Karpas-422 (cell line): ENCODE results near the gene TAF6L. TPM values are rescaled to one million over a fixed set of nuclear protein-coding genes. Genes with fewer than 3 reads are reported as not detected.

Experiments
- DNase-seq: peaks from one replicate; pipeline ENCODE4 v3.0.0-alpha.2; 2015
- H2AFZ ChIP-seq: fragments of 200-600 bp; sonication (generic); 2 replicates; pipeline ENCODE4 v1.6.1; 2014; ENCODE audit warnings: antibody characterized with exemption, low read length, mixed read lengths
- H3K27ac ChIP-seq: fragments of 200-600 bp; sonication (generic); 2 replicates; pipeline ENCODE4 v1.5.1; 2014; ENCODE audit warnings: mild to moderate bottlenecking, low read length, moderate library complexity
- H3K27me3 ChIP-seq: fragments of 200-600 bp; sonication (generic); 2 replicates; pipeline ENCODE4 v1.6.1; 2014; ENCODE audit warnings: low read length, mixed read lengths
- H3K36me3 ChIP-seq: fragments of 200-600 bp; sonication (generic); 2 replicates; pipeline ENCODE4 v1.6.1; 2014; ENCODE audit warnings: low read length, mixed read lengths; ENCODE audit not compliant: insufficient read depth
- H3K4me1 ChIP-seq: fragments of 200-600 bp; sonication (generic); 2 replicates; pipeline ENCODE4 v1.6.1; 2014; ENCODE audit warnings: mild to moderate bottlenecking, low read length, mixed read lengths
- H3K4me2 ChIP-seq: fragments of 200-600 bp; sonication (generic); 2 replicates; pipeline ENCODE4 v1.6.1; 2014; ENCODE audit warnings: low read length, low read depth, mild to moderate bottlenecking; ENCODE audit not compliant: poor library complexity, severe bottlenecking
- H3K4me3 ChIP-seq: fragments of 200-600 bp; sonication (generic); 2 replicates; pipeline ENCODE4 v1.5.1; 2014; ENCODE audit warnings: mild to moderate bottlenecking, antibody characterized with exemption, low read length, mixed read lengths
- H3K79me2 ChIP-seq: fragments of 200-600 bp; sonication (generic); 2 replicates; pipeline ENCODE4 v1.6.1; 2014; ENCODE audit warnings: mild to moderate bottlenecking, low read length, mixed read lengths
- H3K9ac ChIP-seq: fragments of 200-600 bp; sonication (generic); 2 replicates; pipeline ENCODE4 v1.6.0; 2014; ENCODE audit warnings: low read length
- H3K9me2 ChIP-seq: fragments of 200-600 bp; sonication (generic), shearing (Covaris generic); replicated peaks from 2 replicates; pipeline ENCODE4 v1.6.0; 2014; ENCODE audit warnings: mild to moderate bottlenecking, low read length, moderate library complexity; ENCODE audit not compliant: insufficient read depth
- H3K9me3 ChIP-seq: fragments of 300-700, 200-600 bp; sonication (generic); 2 replicates; pipeline ENCODE4 v1.6.1; 2014; ENCODE audit warnings: low read length, mixed read lengths
- H4K20me1 ChIP-seq: fragments of 200-600 bp; sonication (generic); 2 replicates; pipeline ENCODE4 v1.6.1; 2014; ENCODE audit warnings: mild to moderate bottlenecking, antibody characterized with exemption, low read length, low read depth; ENCODE audit not compliant: insufficient read depth
- total RNA-seq: library from RNA; depleted of rRNA; stranded (reverse); fragments of >200 nt; shearing (Covaris generic); gene quantifications from 2 replicates; pipeline ENCODE4 v1.2.3, GENCODE V29; 2014; ENCODE audit warnings: low replicate concordance

The TAF6L gene
- total RNA-seq, 1 experiment from 2014 or later: 10.4 TPM

DNA sequence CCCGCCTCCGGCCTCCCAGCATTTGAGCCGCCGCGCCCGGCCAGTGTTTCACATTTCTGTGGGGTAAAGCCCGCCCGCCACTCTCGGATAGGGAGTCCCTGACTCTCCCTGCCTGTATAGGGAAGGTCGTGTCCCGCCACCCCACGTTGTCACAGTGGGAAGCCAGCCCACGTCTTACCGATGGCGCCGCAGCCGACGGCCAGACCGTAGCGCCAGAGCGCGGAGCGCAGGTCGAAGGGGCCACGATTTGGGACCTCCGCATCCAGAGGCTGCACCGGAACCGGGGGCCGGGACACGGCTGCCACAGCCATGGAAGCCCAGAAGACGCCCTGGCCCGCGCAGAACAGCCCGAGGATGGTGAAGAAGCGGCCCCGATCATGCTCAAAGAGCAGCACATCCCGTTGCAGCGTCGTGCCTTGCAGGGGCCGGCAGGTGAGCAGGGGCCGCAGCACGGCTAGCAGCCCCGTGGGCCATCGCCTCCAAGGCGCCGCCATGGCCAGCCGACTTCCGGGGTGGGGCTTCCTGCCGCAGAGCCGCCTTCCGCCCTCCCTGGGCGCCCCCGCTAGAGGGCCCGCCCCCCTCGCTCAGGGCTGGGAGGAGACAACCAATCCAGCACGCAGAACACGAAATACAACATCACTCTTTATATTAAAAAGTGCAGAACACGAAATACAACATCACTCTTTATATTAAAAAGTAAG is 20.5 kb downstream of the TAF6L start, which contains the start of gene TMEM223:
TMEM223 (minus strand) TSS at position 506 of the 701 bp plus-strand sequence; CDS start at position 494, 12 bp downstream.
- DNase-seq: peak; percentile 95
- Histone ChIP-seq H3K27ac (peak within 1 kb of the TSS; percentile 61), H3K9me3 (no peaks in the 10 kb centered on the region), H3K36me3 (peaks cover 29% of the 10 kb centered on the region; the same call in 1 of the 2 replicates), H3K4me3 (peak within 1 kb of the TSS; percentile 99), H3K9me2 (no peaks in the 10 kb centered on the region), H3K27me3 (no peaks in the 10 kb centered on the region), H4K20me1 (no peaks in the 10 kb centered on the region; the same call in 1 of the 2 replicates), H3K4me2 (peak within 1 kb of the TSS; percentile 78), H3K9ac (peak within 1 kb of the TSS; percentile 96), H2AFZ (no peak within 1 kb of the TSS), H3K4me1 (peaks cover 35% of the 10 kb centered on the region), H3K79me2 (peaks cover 44% of the 10 kb centered on the region)

DNA sequence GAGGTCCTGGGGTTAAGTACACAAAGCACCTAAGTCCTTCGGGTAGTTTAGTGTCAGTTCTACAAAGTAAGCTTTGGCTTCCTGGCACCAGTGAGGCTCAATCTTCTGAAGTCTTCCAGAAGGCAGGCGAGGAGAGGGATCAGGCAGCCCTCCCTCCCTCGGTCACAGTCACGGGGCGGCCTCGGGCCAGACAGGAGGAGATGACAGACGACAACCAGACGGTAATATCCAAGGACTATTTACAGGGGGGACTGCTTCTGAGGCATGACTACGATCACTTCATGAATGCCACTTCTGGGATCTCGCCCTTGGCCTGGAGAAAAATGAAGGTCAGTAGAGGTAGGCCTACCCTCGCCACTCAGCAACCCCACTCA is 21.0 kb downstream of the TAF6L start:
- no peaks in the 10 kb centered on the region for H3K27me3 ChIP-seq
- H4K20me1 ChIP-seq: no peaks in the 10 kb centered on the region; the same call in 1 of the 2 replicates
- no peak overlapping the region for H2AFZ ChIP-seq
- H3K4me2 ChIP-seq: peak overlapping the region; percentile 78
- peaks cover 32% of the 10 kb centered on the region; the same call in 1 of the 2 replicates for H3K36me3 ChIP-seq
- no peak for DNase-seq
- no peaks in the 10 kb centered on the region for H3K9me3 ChIP-seq
- peak overlapping the region; percentile 96 for H3K9ac ChIP-seq
- peaks cover 44% of the 10 kb centered on the region for H3K79me2 ChIP-seq
- H3K4me1 ChIP-seq: peaks cover 35% of the 10 kb centered on the region
- H3K27ac ChIP-seq: peak overlapping the region; percentile 61
- no peaks in the 10 kb centered on the region for H3K9me2 ChIP-seq
- H3K4me3 ChIP-seq: peak overlapping the region; percentile 99

DNA sequence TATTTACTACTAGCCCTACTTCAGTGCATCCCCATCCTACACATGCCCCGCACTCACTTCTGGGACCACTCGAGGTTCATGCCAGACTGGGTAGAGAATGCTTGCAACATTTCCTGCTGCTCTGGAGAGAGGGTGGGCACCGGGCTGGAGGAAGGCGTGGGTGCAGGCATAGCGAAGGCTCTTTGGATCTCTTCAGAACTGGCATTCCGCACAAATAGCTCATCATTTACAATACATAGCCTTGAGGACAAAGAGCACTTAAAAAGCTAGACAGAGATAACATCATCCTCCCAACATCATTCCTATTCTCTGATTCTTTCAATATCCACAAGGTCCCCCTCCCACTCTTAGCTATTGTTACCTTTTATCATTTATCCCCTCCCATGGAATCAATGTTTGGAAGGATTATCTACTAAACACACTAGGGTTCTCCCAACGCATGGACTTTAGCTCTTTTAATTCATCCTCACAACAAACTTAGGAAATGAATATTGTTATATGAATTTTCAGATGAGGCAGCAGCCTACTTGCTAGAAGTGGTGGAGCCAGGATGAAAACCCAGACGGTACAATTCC is 23.1 kb downstream of the TAF6L start:
- Histone ChIP-seq H3K4me1 (peaks cover 25% of the 10 kb centered on the region), H3K9me3 (no peaks in the 10 kb centered on the region), H3K27me3 (no peaks in the 10 kb centered on the region), H3K36me3 (peaks cover 37% of the 10 kb centered on the region; the same call in 1 of the 2 replicates), H4K20me1 (no peaks in the 10 kb centered on the region; the same call in 1 of the 2 replicates), H3K4me2 (no peak overlapping the region), H3K4me3 (no peak overlapping the region), H3K27ac (no peak overlapping the region), H2AFZ (no peak overlapping the region), H3K9me2 (no peaks in the 10 kb centered on the region), H3K79me2 (peaks cover 24% of the 10 kb centered on the region), H3K9ac (no peak overlapping the region)
- no peak for DNase-seq

DNA sequence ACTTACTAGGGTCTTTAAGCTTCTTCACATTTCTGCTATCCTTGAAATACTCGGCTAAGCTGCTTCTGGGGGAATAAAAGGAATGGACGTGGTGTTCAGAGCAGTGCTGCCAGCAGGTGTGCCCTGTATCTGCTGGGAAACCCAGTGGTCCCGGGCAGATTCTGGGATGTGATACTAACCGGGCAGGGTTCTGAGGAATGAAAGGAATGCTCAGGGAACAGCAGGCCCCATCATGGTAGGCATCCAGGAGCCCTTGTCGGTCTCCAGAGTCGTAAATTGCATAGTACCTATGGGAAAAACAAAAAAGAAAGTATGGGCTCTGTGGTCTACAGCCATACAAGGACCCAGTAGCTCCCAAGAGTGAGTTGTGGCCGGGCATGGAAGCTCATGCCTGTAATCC is 25.1 kb downstream of the TAF6L start:
- no peak overlapping the region for H3K4me2 ChIP-seq
- peaks cover 4% of the 10 kb centered on the region; the same call in 1 of the 2 replicates for H3K79me2 ChIP-seq
- no peak for DNase-seq
- no peak overlapping the region for H3K9ac ChIP-seq
- H3K4me1 ChIP-seq: peaks cover 8% of the 10 kb centered on the region
- H3K27ac ChIP-seq: no peak overlapping the region
- no peak overlapping the region for H3K4me3 ChIP-seq
- H3K9me3 ChIP-seq: no peaks in the 10 kb centered on the region
- no peaks in the 10 kb centered on the region for H3K27me3 ChIP-seq
- peaks cover 37% of the 10 kb centered on the region; the same call in 1 of the 2 replicates for H3K36me3 ChIP-seq
- no peaks in the 10 kb centered on the region for H3K9me2 ChIP-seq
- no peaks in the 10 kb centered on the region for H4K20me1 ChIP-seq
- no peak overlapping the region for H2AFZ ChIP-seq

DNA sequence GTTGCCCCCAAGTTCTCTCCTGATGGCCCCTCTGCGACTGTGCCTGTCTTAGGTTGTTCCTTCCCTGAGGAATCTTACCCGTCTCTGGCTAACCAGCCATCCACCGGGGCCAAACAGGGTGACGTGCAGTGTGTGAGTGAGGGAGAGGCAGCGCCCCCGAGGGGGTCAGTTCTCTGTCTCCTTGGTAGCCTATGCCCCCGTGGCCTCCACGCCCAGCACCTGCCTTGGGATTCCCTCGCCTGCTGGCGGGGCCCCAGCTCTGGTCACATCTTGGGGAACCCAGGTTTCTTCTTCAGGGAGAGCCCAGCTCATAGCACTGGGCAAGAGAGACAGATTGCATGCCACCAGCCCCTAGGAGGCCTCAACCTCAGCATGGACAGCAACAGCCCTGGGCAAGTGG is 28.3 kb downstream of the TAF6L start:
- H3K9ac ChIP-seq: no peak overlapping the region
- peaks cover 12% of the 10 kb centered on the region for H4K20me1 ChIP-seq

DNA sequence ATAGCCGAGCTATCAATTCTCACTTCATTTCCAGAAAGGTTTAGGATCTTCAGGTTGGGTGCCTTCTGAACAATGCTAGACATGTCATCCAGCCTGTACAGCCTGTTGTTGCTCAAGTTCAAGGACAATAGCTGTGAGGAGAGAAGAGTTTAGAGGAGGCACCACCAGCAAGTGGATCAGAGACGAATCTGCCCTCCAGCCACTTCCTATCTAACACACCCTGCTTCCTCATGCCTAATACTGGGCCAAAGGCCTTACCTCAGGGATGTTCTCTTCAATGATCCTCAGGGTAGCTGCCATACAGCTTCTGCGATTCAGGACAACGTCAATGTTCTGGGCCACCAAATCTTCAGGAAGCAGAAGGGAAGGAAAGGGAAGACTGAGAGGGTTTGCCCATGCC is 29.9 kb downstream of the TAF6L start:
- H3K79me2 ChIP-seq: peaks cover 19% of the 10 kb centered on the region
- H2AFZ ChIP-seq: no peak overlapping the region
- no peak overlapping the region for H3K4me2 ChIP-seq

More for the DNA sequence above, 28.3 kb downstream of the TAF6L start:
- Histone ChIP-seq H2AFZ (no peak overlapping the region), H3K36me3 (peaks cover 43% of the 10 kb centered on the region; the same call in 1 of the 2 replicates), H3K27ac (no peak overlapping the region), H3K4me1 (peaks cover 12% of the 10 kb centered on the region), H3K9me2 (no peaks in the 10 kb centered on the region), H3K27me3 (no peaks in the 10 kb centered on the region), H3K4me2 (no peak overlapping the region), H3K9me3 (no peaks in the 10 kb centered on the region), H3K79me2 (peaks cover 13% of the 10 kb centered on the region), H3K4me3 (no peak overlapping the region)
- DNase-seq: no peak

DNA sequence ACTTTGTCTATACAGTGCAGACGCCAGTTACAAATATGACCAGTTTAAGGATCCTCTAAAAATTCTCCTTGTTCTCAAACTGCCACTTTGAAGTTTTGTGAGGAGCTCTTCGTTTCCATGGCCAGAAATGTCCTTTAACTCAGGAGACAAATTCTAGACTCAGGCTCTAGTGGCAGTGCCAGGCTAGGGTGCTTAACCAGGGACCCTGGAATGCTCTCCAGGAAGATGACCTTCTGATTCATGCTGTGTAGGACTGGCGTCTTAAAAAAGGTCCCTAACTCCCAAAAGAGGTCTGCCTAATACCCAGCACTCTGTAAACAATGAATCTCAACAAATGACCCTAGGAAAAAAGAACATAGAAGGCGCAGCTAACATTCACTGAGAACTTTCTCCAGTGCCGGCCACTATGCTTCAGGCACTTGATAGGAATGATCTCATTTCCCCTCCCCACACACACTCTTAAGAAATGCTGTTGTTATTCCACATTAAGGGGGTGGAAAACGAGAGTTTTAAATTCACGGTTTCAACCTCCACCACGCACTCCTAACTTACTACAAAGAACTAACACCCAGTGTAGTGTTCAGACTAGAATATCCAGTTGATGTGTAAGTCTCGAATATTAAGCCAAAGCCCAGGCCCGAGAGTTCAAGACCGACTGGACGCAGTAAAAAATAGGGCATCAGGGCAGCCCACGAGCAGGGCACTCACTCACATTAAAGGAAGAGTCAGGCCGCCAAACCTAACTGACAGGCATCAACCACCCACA is 33.3 kb downstream of the TAF6L start:
- Histone ChIP-seq H3K9ac (peak overlapping the region; percentile 90), H4K20me1 (peaks cover 16% of the 10 kb centered on the region), H3K27ac (no peak overlapping the region), H3K79me2 (peaks cover 19% of the 10 kb centered on the region), H2AFZ (no peak overlapping the region), H3K4me1 (peaks cover 33% of the 10 kb centered on the region), H3K27me3 (no peaks in the 10 kb centered on the region), H3K36me3 (peaks cover 23% of the 10 kb centered on the region; the same call in 1 of the 2 replicates), H3K4me2 (peak overlapping the region; percentile 92), H3K4me3 (peak overlapping the region; percentile 95), H3K9me3 (no peaks in the 10 kb centered on the region), H3K9me2 (no peaks in the 10 kb centered on the region)
- DNase-seq: no peak

More for the DNA sequence above, 29.9 kb downstream of the TAF6L start:
- Histone ChIP-seq H3K9ac (no peak overlapping the region), H3K36me3 (peaks cover 32% of the 10 kb centered on the region; the same call in 1 of the 2 replicates), H3K9me3 (no peaks in the 10 kb centered on the region), H3K9me2 (no peaks in the 10 kb centered on the region), H3K27ac (no peak overlapping the region), H3K4me3 (no peak overlapping the region), H3K27me3 (no peaks in the 10 kb centered on the region), H4K20me1 (peaks cover 16% of the 10 kb centered on the region), H3K4me1 (peaks cover 14% of the 10 kb centered on the region)
- DNase-seq: no peak
